Stomach (tissue), 9 donors: ENCODE results near the gene EDC3. TPM values are rescaled to one million over a fixed set of nuclear protein-coding genes. Genes with fewer than 3 reads are reported as not detected.

ENCODE experiments used
- DNase-seq, 2 donors: peaks; one replicate each; pipeline versions ENCODE4 v3.0.0 to v3.0.0-alpha.2; 2013 to 2019
- H3K27ac ChIP-seq, 5 donors: fragments of 200-600 bp in 4 of 5; sonication (generic) in 4 of 5; one replicate each; pipeline ENCODE4 v1.5.1; 2013 to 2019; ENCODE audit warnings: mild to moderate bottlenecking in 1 of 5, moderate library complexity in 1 of 5
- H3K27me3 ChIP-seq, 3 donors: fragments of 200-600 bp; sonication (generic); one replicate each; pipeline ENCODE4 v1.5.1; 2017 to 2019; ENCODE audit warnings: mixed run types in 1 of 3
- H3K36me3 ChIP-seq, 4 donors: fragments of 200-600 bp; sonication (generic); 1 replicate in 3 of 4; 2 replicates in 1 of 4; pipeline ENCODE4 v1.5.1; 2016 to 2019
- H3K4me1 ChIP-seq, 4 donors: fragments of 200-600 bp; sonication (generic); one replicate each; pipeline ENCODE4 v1.5.1; 2016 to 2019
- H3K4me3 ChIP-seq, 4 donors: fragments of 200-600 bp; sonication (generic) in 3 of 4; one replicate each; pipeline ENCODE4 v1.5.1; 2016 to 2019; ENCODE audit warnings: mild to moderate bottlenecking in 1 of 4
- H3K9me3 ChIP-seq, 4 donors: fragments of 200-600 bp; sonication (generic); one replicate each; pipeline ENCODE4 v1.5.1; 2016 to 2019
- EP300 ChIP-seq: sonication (generic); formaldehyde crosslinking; IDR thresholded peaks from one replicate; pipeline ENCODE4 v1.6.1; 2017; ENCODE audit warnings: antibody characterized with exemption
- POLR2A ChIP-seq, 4 donors: fragments of 450-650 bp; IDR thresholded peaks; one replicate each; pipeline ENCODE4 v1.6.1; 2016; ENCODE audit warnings: antibody characterized with exemption in 4 of 4, control low read depth in 2 of 4, mild to moderate bottlenecking in 1 of 4, moderate library complexity in 1 of 4
- POLR2AphosphoS5 ChIP-seq, 3 donors: sonication (generic); formaldehyde crosslinking; IDR thresholded peaks; one replicate each; pipeline ENCODE4 v1.6.1; 2016; ENCODE audit warnings: antibody characterized with exemption in 3 of 3
- WGBS, 5 donors: extraction: QIAGEN DNeasy Blood & Tissue Kit in 3 of 5; methylation state at CpG; one replicate each; pipeline versions ENCODE4 v1.1.5 to v1.1.7; 2013 to 2018; 5-methylcytosine and 5-hydroxymethylcytosine counted together
- intact Hi-C: fragments of 100-400 bp; cut with DNase I; formaldehyde crosslinking; loops from one replicate; pipeline ENCODE4 v1.15.1; 2023; ENCODE audit warnings: low total_unique reads
- polyA plus RNA-seq, 3 donors: library from polyadenylated mRNA; stranded (reverse); fragments of 200-250 nt; gene quantifications; one replicate each; pipeline ENCODE4 v1.2.3, GENCODE V29; 2013
- total RNA-seq, 5 donors: library from RNA; depleted of rRNA; stranded (reverse); fragments of >200 nt; gene quantifications; one replicate each; pipeline versions ENCODE4 v1.1.0 to v1.2.3, GENCODE V29; 2014 to 2016
- TF ChIP-seq, protein P1 (sequence below), 7 experiments: fragments of 450-650 bp in 4 of 7; fragments of 200-600 bp in 3 of 7; sonication (generic) in 3 of 7; IDR thresholded peaks; one replicate each; pipeline ENCODE4 v1.5.1; 2016 to 2019; ENCODE audit warnings: antibody characterized with exemption in 7 of 7, control low read depth in 2 of 7, mild to moderate bottlenecking in 1 of 7
- donor health status: healthy with polysubstance abuse.
- donor health status: Bipolar disorder and iron deficiency.
- donor health status: healthy.

The EDC3 gene
- total and polyA plus RNA-seq, 8 donors = 8.8 to 42.6 (median 14.6) TPM

DNA sequence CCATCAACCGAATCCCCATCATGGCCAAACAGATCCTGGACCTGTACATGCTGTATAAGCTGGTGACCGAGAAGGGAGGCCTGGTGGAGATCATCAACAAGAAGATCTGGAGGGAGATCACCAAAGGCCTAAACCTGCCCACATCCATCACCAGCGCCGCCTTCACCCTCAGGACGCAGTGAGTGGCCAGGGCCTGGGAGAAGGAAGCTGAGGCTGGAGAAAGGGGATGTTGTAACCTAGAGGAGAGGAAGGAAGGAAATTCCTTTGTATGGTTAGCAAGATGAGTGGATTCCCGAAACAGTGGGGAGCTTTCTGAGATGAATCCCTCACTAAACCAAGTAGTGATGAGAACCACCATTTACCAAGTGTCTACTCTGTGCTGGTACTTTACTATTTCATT lies 106.0 kb downstream of the EDC3 start:
- WGBS, 5 donors = 93 to 94% (median 93%) methylated on average over 6 of the region's 6 CpGs
- no peaks in the 10 kb centered on the region for H3K27me3 ChIP-seq
- peaks cover 31 to 82% (median 77%) of the 10 kb centered on the region in 4 donors for H3K36me3 ChIP-seq
- intact Hi-C loops = no loop called here
- no peak for DNase-seq
- H3K4me3 ChIP-seq = no peak overlapping the region
- no peaks in the 10 kb centered on the region for H3K9me3 ChIP-seq
- no peaks in the 10 kb centered on the region for H3K4me1 ChIP-seq
- H3K27ac ChIP-seq = no peak overlapping the region
- TF ChIP-seq POLR2AphosphoS5 (IDR thresholded peaks at IDR 0.05) (no peak), EP300 (no peak), POLR2A (IDR thresholded peaks at IDR 0.05) (no peak)
- TF ChIP-seq, protein P1, sequence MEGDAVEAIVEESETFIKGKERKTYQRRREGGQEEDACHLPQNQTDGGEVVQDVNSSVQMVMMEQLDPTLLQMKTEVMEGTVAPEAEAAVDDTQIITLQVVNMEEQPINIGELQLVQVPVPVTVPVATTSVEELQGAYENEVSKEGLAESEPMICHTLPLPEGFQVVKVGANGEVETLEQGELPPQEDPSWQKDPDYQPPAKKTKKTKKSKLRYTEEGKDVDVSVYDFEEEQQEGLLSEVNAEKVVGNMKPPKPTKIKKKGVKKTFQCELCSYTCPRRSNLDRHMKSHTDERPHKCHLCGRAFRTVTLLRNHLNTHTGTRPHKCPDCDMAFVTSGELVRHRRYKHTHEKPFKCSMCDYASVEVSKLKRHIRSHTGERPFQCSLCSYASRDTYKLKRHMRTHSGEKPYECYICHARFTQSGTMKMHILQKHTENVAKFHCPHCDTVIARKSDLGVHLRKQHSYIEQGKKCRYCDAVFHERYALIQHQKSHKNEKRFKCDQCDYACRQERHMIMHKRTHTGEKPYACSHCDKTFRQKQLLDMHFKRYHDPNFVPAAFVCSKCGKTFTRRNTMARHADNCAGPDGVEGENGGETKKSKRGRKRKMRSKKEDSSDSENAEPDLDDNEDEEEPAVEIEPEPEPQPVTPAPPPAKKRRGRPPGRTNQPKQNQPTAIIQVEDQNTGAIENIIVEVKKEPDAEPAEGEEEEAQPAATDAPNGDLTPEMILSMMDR (IDR thresholded peaks at IDR 0.05) = no peak

DNA sequence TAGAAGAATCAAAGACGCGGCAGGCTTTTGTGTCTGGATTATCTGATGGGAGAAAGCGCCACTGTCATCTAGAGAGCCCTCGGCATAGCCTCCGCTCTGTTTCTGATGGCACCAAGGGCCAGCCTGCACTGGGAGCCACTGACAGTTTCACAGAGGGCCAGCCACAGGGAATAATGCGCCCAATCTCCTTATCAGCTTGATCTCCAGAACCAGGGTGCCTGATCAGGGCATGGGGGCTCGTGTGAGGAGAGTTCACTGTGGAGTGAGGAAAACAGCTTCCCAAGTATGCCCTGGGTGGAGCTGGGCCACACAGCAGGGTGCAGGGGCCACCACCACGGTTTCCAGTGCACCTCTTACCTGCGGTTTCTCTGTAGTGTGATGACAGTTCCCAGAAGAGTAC lies 110.0 kb downstream of the EDC3 start:
- no peak overlapping the region for H3K4me3 ChIP-seq
- TF ChIP-seq, protein P1 (IDR thresholded peaks at IDR 0.05) = no peak
- TF ChIP-seq EP300 = no peak
- TF ChIP-seq POLR2A (IDR thresholded peaks at IDR 0.05) = no peak
- TF ChIP-seq POLR2AphosphoS5 (IDR thresholded peaks at IDR 0.05) = no peak
- no peak overlapping the region for H3K27ac ChIP-seq
- no peaks in the 10 kb centered on the region for H3K27me3 ChIP-seq
- intact Hi-C loops = no loop called here
- peaks cover 11 to 70% (median 56%) of the 10 kb centered on the region in 4 donors for H3K36me3 ChIP-seq
- DNase-seq = no peak
- 87 to 95% (median 93%) methylated on average over 9 of the region's 9 CpGs for WGBS, 5 donors
- no peaks in the 10 kb centered on the region for H3K9me3 ChIP-seq
- H3K4me1 ChIP-seq = no peaks in the 10 kb centered on the region

DNA sequence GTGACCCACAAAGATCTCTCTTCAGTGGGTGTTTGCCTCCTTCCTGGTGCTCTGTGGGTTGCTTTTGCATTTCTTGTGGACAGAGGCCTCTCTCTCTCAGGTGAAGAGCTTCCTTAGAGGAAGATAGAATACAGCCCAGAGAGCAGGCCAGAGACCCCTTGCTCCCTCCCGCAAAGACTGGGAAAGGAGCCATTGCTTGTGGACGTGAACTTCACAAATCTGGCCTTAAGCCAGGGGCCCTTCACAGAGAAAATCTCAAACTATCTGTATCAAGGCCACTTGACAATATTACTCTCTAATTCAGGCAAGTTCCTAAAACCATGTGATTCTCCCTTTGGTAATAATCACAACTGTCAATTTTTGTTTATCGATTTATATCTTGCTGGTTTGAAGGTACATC lies 110.6 kb downstream of the EDC3 start:
- Histone ChIP-seq H3K9me3 (no peaks in the 10 kb centered on the region), H3K4me3 (no peak overlapping the region), H3K36me3 (peaks cover 5 to 70% (median 56%) of the 10 kb centered on the region in 4 donors), H3K27me3 (no peaks in the 10 kb centered on the region), H3K4me1 (no peaks in the 10 kb centered on the region), H3K27ac (no peak overlapping the region)
- 46 to 59% (median 52%) methylated on average over 3 of the region's 3 CpGs for WGBS, 5 donors
- intact Hi-C loops = no loop called here
- DNase-seq = no peak
- TF ChIP-seq POLR2A (IDR thresholded peaks at IDR 0.05) (no peak), POLR2AphosphoS5 (IDR thresholded peaks at IDR 0.05) (no peak), EP300 (no peak)
- TF ChIP-seq, protein P1 (IDR thresholded peaks at IDR 0.05) = no peak

DNA sequence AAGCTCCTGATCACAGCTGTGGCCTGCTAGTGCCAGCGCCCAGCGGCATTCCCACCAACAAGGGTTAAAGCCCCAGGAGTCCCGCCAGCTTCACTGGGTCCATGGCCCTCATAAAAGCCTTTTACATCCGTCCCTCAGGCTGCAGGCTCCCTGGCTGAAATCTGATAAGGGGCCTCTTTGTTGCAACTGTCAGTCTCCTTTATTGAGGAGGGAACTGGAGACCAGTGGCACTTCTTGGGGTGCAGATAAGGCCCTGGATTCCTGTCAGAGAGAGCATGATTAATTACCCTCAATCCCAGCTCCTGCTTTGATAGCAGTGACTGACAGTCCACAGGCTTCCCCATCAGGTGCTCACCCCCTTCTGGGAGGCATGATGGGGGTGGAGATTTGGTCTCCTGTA lies 111.0 kb downstream of the EDC3 start:
- Histone ChIP-seq H3K4me3 (no peak overlapping the region), H3K9me3 (no peaks in the 10 kb centered on the region), H3K36me3 (peaks cover 1 to 70% (median 55%) of the 10 kb centered on the region in 4 donors), H3K27me3 (no peaks in the 10 kb centered on the region), H3K4me1 (no peaks in the 10 kb centered on the region), H3K27ac (no peak overlapping the region)
- DNase-seq = no peak
- WGBS, 5 donors = 74 to 77% (median 76%) methylated on average over 4 of the region's 4 CpGs
- intact Hi-C loops = no loop called here
- TF ChIP-seq POLR2AphosphoS5 (IDR thresholded peaks at IDR 0.05) (no peak), POLR2A (IDR thresholded peaks at IDR 0.05) (no peak), EP300 (no peak)
- TF ChIP-seq, protein P1 (IDR thresholded peaks at IDR 0.05) = no peak
